Nephron (organoid): ENCODE results near the gene NT5DC2.
A peak's percentile ranks its signal among the peaks of the same experiment; 100 is the strongest.

ENCODE experiments used
- H3K27ac Mint-ChIP-seq, 3 experiments: 2 replicates each; pipeline ENCODE4 v1.8.0; 2020; ENCODE audit warnings: mixed read lengths in 3 of 3, mild to moderate bottlenecking in 2 of 3, moderate library complexity in 1 of 3
- H3K27me3 Mint-ChIP-seq: 2 replicates; pipeline ENCODE4 v1.8.0; 2021; ENCODE audit warnings: low read depth, mild to moderate bottlenecking, moderate library complexity, mixed read lengths
- H3K36me3 Mint-ChIP-seq: 2 replicates; pipeline ENCODE4 v1.8.0; 2020; ENCODE audit warnings: low read depth, mixed read lengths
- H3K4me1 Mint-ChIP-seq: 2 replicates; pipeline ENCODE4 v1.8.0; 2020; ENCODE audit warnings: mixed read lengths
- H3K4me3 Mint-ChIP-seq, 3 experiments: 2 replicates each; pipeline ENCODE4 v1.8.0; 2020; ENCODE audit warnings: mild to moderate bottlenecking in 3 of 3, mixed read lengths in 3 of 3, moderate library complexity in 2 of 3
- H3K9me3 Mint-ChIP-seq: 2 replicates; pipeline ENCODE4 v1.8.0; 2020; ENCODE audit warnings: mixed read lengths
- CTCF ChIP-seq, 3 experiments: fragments of 200-600 bp; sonication (generic); IDR thresholded peaks; one replicate each; pipeline ENCODE4 v1.5.0; 2021; ENCODE audit warnings: antibody characterized with exemption in 3 of 3; ENCODE audit not compliant: unreplicated experiment in 3 of 3

NT5DC2 gene

GRCh38 chr3:52480768-52481715, 52.6 kb downstream of the NT5DC2 start:
- no peak for TF ChIP-seq CTCF (IDR thresholded peaks at IDR 0.05; ENCODE audit: unreplicated experiment in 3 of 3)
- Mint-ChIP-seq H3K27me3 (no peaks in the 10 kb centered on the region), H3K27ac (peak overlapping the region in 1 of 3 experiments; percentile 24), H3K4me1 (peaks cover 27% of the 10 kb centered on the region), H3K9me3 (no peaks in the 10 kb centered on the region), H3K4me3 (no peak overlapping the region), H3K36me3 (peaks cover 62% of the 10 kb centered on the region)

DNA sequence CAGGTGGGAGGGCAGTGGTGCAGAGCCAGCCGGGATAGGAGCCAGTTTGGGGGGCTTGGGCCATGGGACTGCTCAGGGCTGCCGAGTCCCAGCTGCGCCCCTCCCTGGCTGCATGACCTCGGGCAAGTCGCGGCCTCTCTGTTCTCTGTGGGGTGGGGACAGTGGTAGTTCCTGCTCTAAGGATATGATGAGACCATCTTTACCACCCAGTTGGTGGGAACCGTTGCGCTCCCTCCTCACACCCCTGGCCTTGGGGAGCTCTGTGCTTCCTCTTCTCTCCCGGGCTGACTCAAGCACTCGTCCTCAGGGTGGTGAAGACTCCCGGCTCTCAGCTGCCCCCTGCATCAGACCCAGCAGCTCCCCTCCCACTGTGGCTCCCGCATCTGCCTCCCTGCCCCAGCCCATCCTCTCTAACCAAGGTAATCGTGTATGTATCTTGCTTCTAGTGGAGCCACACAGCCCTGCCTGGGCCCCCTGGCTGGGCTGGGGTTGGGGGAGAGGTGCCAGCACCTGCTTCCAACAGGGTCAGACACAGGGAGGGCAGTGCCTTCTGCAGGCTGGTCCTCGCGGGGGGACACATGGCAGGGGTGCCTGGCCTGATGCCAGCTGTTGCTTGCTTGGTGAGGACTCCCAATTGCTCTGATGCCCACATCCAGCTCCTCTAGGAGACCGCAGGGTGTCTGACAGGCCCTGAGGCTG, 53.6 kb downstream of the NT5DC2 start:
- H3K4me1 Mint-ChIP-seq = peaks cover 26% of the 10 kb centered on the region
- H3K27ac Mint-ChIP-seq = no peak overlapping the region
- no peak overlapping the region for H3K4me3 Mint-ChIP-seq
- TF ChIP-seq CTCF (IDR thresholded peaks at IDR 0.05; ENCODE audit: unreplicated experiment in 3 of 3) = no peak
- H3K27me3 Mint-ChIP-seq = no peaks in the 10 kb centered on the region
- H3K36me3 Mint-ChIP-seq = peaks cover 65% of the 10 kb centered on the region
- no peaks in the 10 kb centered on the region for H3K9me3 Mint-ChIP-seq

GRCh38 chr3:52479037-52479876, 54.4 kb downstream of the NT5DC2 start:
- Mint-ChIP-seq H3K27ac (no peak overlapping the region), H3K27me3 (no peaks in the 10 kb centered on the region), H3K4me1 (peaks cover 19% of the 10 kb centered on the region), H3K4me3 (no peak overlapping the region), H3K36me3 (peaks cover 70% of the 10 kb centered on the region), H3K9me3 (no peaks in the 10 kb centered on the region)
- TF ChIP-seq CTCF (IDR thresholded peaks at IDR 0.05; ENCODE audit: unreplicated experiment in 3 of 3) = no peak

GRCh38 chr3:52477796-52478095, 55.9 kb downstream of the NT5DC2 start:
- no peak overlapping the region for H3K27ac Mint-ChIP-seq
- TF ChIP-seq CTCF (IDR thresholded peaks at IDR 0.05; ENCODE audit: unreplicated experiment in 3 of 3) = no peak
- no peak overlapping the region for H3K4me3 Mint-ChIP-seq
- H3K36me3 Mint-ChIP-seq = peaks cover 76% of the 10 kb centered on the region
- H3K4me1 Mint-ChIP-seq = peaks cover 3% of the 10 kb centered on the region
- no peaks in the 10 kb centered on the region for H3K27me3 Mint-ChIP-seq
- no peaks in the 10 kb centered on the region for H3K9me3 Mint-ChIP-seq

- no peaks in the 10 kb centered on the region for H3K9me3 Mint-ChIP-seq
- no peak overlapping the region for H3K4me3 Mint-ChIP-seq
- TF ChIP-seq CTCF (IDR thresholded peaks at IDR 0.05; ENCODE audit: unreplicated experiment in 3 of 3) = no peak
Measured at GRCh38 chr3:52477076-52477795, 56.4 kb downstream of the NT5DC2 start.

More at GRCh38 chr3:52477076-52477795, 56.4 kb downstream of the NT5DC2 start:
- Mint-ChIP-seq H3K27ac (no peak overlapping the region), H3K36me3 (peaks cover 76% of the 10 kb centered on the region), H3K27me3 (no peaks in the 10 kb centered on the region), H3K4me1 (no peaks in the 10 kb centered on the region)
